ENCODE measurements around the gene ZNF598. TPM values are rescaled to one million over a fixed set of nuclear protein-coding genes. Genes with fewer than 3 reads are reported as not detected.

The ZNF598 gene
- total and polyA plus RNA-seq, 10 of the 15 experiments (the other 5 are each of a cell fraction or from before 2014, with no cell fraction given) = 0.08 to 74.0 (median 14.4) TPM

- peak overlapping the region; percentile 93 for H3K4me3 ChIP-seq
- DNase-seq (ENCODE audit: low read depth, low spot score) (no peak), FAIRE-seq (no peak), ATAC-seq (peak; percentile 17)
- ChIA-PET POLR2A (interaction anchor here (0.6 to 2.5 kb wide), 6 partner anchors 9 to 182 kb away, joined by 3 to 21 read pairs (median 6); partner anchors contain the start of genes GFER, NOXO1, NTHL1 and TSC2), CTCF (interaction anchor here (1.3 kb wide), 1 partner anchor 32 kb away, joined by 6 read pairs; no protein-coding TSS in a partner anchor), SMC1A (ENCODE audit: uncharacterized antibody, unreplicated experiment) (interaction anchor here (1.3 kb wide), 1 partner anchor 12 kb away, joined by 7 read pairs; no protein-coding TSS in a partner anchor), RAD21 (ENCODE audit: unreplicated experiment) (interaction anchor here (1.3 kb wide), 1 partner anchor 9 kb away, joined by 6 read pairs; the partner anchor contains the start of gene NOXO1)
- H3K27ac ChIP-seq (ENCODE audit: control insufficient read depth, insufficient read depth) = peak overlapping the region; percentile 89
- no peaks in the 10 kb centered on the region for H3K9me3 ChIP-seq (replicated peaks; ENCODE audit: control insufficient read depth, insufficient read depth, low read length)
- in situ Hi-C loops (cut with MboI) (no loop called here), intact Hi-C loops (cut with micrococcal nuclease; ENCODE audit: unreplicated experiment) (no loop called here)
- peak overlapping the region; percentile 87 for H3K9ac ChIP-seq (ENCODE audit: control insufficient read depth, insufficient read depth, low read length)
- WGBS (ENCODE audit: insufficient coverage, insufficient replicate concordance, low lambda C conversion rate, missing lambda C conversion rate) = under 1% methylated on average over 22 of the region's 22 CpGs
- H2AFZ ChIP-seq (ENCODE audit: control insufficient read depth, low read depth, low read length) = no peak overlapping the region
- H3K4me2 ChIP-seq (ENCODE audit: control insufficient read depth, insufficient read depth) = peak overlapping the region; percentile 95
- peaks cover 0 to 27% of the 10 kb centered on the region in 2 experiments; a peak in 3 of 4 replicates for H3K36me3 ChIP-seq (ENCODE audit: control insufficient read depth in 2 of 2, insufficient read depth in 2 of 2, low read length in 1 of 2)
- BruUV-seq (replicated peaks) = TSS peak; percentile 61
- no peaks in the 10 kb centered on the region for H4K20me1 ChIP-seq (ENCODE audit: control insufficient read depth, insufficient read depth)
- H3K79me2 ChIP-seq (ENCODE audit: control insufficient read depth, insufficient read depth, low read length) = peaks cover 24% of the 10 kb centered on the region
- TF ChIP-seq CBX3 (IDR thresholded peaks at IDR 0.05; ENCODE audit: borderline replicate concordance, low read depth) = no peak
- no peak for TF ChIP-seq POU2F2 (IDR thresholded peaks at IDR 0.05; ENCODE audit: borderline replicate concordance, low read depth, low read length)
- no peak for TF ChIP-seq EZH2 (IDR thresholded peaks at IDR 0.05; ENCODE audit: borderline replicate concordance, control insufficient read depth, low read depth, low read length)
- TF ChIP-seq YY1 (IDR thresholded peaks at IDR 0.05; ENCODE audit: low read depth, low read length) = no peak
- no peak for TF ChIP-seq SKIL (IDR thresholded peaks at IDR 0.05; ENCODE audit: low read depth, poor library complexity, severe bottlenecking)
- no peak for TF ChIP-seq BCLAF1 (IDR thresholded peaks at IDR 0.05)
- no peak for TF ChIP-seq NRF1 (conservative IDR thresholded peaks at IDR 0.05; ENCODE audit: low read depth, low read length)
- TF ChIP-seq TAF1 (IDR thresholded peaks at IDR 0.05; ENCODE audit: borderline replicate concordance, low read depth, low read length) = no peak
- peaks cover 12% of the 10 kb centered on the region for H3K4me1 ChIP-seq (ENCODE audit: control insufficient read depth, insufficient read depth, low read length)
- H3K27me3 ChIP-seq (replicated peaks in 1 of 2; ENCODE audit: control insufficient read depth in 2 of 2, insufficient read depth in 2 of 2, low read length in 1 of 2) = no peaks in the 10 kb centered on the region
These were observed 37.1 kb downstream of the ZNF598 start for GRCh38 chr16:1972490-1972877.
